Effector memory CD4-positive, alpha-beta T cell (primary cell): ENCODE measurements around the gene TEKT5.
"Not testable (repeated sequence)": the region's sequence is repeated elsewhere in the genome, so short reads cannot be mapped to it uniquely, and the experiment has no call there.

Experiments used
- DNase-seq, 3 donors: peaks; one replicate each; pipeline ENCODE4 v3.0.0-alpha.2; 2020
- H3K27ac ChIP-seq: 2 replicates; pipeline ENCODE4 v1.7.0; 2013; ENCODE audit warnings: mild to moderate bottlenecking, low read length, moderate library complexity; ENCODE audit not compliant: insufficient read depth, poor library complexity, severe bottlenecking
- H3K27me3 ChIP-seq: replicated peaks from 2 replicates; pipeline ENCODE4 v1.7.0; 2013; ENCODE audit warnings: mild to moderate bottlenecking, low read length; ENCODE audit not compliant: insufficient read depth, control insufficient read depth, poor library complexity, severe bottlenecking
- H3K36me3 ChIP-seq: 2 replicates; pipeline ENCODE4 v1.7.0; 2013; ENCODE audit warnings: mild to moderate bottlenecking, low read length, moderate library complexity; ENCODE audit not compliant: control insufficient read depth, insufficient read depth
- H3K4me1 ChIP-seq: 2 replicates; pipeline ENCODE4 v1.7.0; 2013; ENCODE audit warnings: low read length, mild to moderate bottlenecking; ENCODE audit not compliant: control insufficient read depth, insufficient read depth, poor library complexity, severe bottlenecking
- H3K4me3 ChIP-seq: 2 replicates; pipeline ENCODE4 v1.7.0; 2013; ENCODE audit warnings: low read length, low read depth, mild to moderate bottlenecking; ENCODE audit not compliant: insufficient read depth, poor library complexity, severe bottlenecking
- H3K9me3 ChIP-seq: 2 replicates; pipeline ENCODE4 v1.7.0; 2013; ENCODE audit warnings: mild to moderate bottlenecking, low read length, moderate library complexity; ENCODE audit not compliant: control insufficient read depth

TEKT5 gene

DNA sequence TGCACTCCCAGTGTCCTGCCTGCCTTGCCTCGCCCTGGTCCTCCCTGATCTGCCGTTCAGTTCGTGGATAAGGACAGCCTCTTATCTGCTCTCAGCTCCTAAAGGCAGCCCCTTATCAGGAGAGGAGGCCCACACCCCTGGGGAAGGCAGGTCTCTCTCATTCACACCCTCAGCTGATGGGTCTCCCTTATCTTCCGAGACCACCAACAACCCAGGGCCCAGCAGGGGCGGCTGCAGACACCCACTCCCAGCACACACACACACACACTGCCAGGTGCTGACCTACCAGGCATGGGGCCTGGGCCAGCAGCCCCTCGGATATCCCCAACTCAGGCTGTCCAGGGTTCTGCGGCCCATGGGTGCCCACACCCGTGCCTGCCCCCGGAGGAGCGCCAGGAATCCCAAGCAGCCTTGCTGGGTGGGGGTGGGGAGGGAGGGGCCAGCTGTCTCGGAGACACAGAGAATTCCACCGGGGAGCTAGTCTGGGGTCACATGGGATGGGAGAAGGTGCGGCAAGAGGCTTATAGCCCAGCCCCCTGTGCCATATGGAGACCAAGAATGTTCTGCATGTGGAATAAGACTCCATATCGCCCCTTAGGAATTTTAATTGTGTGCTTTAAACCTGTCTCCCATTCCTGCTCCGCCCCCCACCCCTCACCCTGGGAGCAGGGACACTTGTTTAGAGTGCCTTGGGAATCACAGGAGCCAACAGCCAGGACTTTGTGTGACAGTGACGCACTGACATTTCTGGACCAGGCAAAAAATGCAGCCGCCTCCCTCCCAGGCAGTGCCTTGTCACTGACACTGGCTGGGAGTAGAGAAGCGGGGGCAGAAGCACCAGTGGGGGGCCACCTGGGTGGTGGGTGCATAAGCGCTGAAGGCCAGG lies 72.5 kb downstream of the TEKT5 start:
- Histone ChIP-seq H3K27ac (no peak overlapping the region), H3K9me3 (no peaks in the 10 kb centered on the region), H3K27me3 (no peaks in the 10 kb centered on the region), H3K4me3 (no peak overlapping the region), H3K36me3 (no peaks in the 10 kb centered on the region), H3K4me1 (no peaks in the 10 kb centered on the region)
- no peak for DNase-seq

DNA sequence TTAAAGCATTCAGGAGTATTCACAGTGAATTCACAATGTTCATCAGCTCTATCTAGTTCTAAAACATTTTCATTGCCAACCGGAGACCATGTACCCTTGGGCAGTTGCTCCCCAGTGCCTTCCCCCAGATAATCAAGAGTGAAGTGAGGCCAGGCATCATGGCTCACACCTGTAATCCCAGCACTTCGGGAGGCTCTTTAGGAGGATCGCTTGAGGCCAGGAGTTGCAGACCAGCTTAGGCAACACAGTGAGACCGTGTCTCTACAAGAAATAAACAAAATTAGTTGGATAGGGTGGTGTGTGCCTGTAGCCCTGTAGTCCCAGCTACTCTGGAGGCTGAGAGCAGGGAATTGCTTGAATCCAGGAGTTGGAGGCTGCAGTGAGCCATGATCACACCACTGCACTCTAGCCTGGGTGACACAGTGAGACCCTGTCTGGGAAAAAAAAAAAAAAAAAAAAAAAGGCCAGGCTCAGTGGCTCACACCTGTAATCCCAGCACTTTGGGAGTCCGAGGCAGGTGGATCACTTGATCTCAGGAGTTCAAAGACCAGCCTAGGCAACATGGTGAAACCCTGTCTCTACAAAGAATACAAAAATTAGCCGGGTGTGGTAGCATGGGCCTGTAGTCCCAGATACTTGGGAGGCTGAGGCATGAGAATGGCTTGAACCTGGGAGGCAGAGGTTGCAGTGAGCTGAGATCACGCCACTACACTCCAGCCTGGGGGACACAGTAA lies 73.3 kb downstream of the TEKT5 start:
- DNase-seq, H3K4me3 ChIP-seq, H3K27me3 ChIP-seq, H3K9me3 ChIP-seq, H3K36me3 ChIP-seq, H3K4me1 ChIP-seq, H3K27ac ChIP-seq: not testable (repeated sequence)

- Histone ChIP-seq H3K4me3 (no peak overlapping the region), H3K9me3 (no peaks in the 10 kb centered on the region), H3K36me3 (no peaks in the 10 kb centered on the region), H3K4me1 (no peaks in the 10 kb centered on the region), H3K27me3 (no peaks in the 10 kb centered on the region), H3K27ac (no peak overlapping the region)
- DNase-seq, result no peak
Observed at GRCh38 chr16:10620120-10620519, 74.6 kb downstream of the TEKT5 start.

GRCh38 chr16:10619271-10619849 lies 75.4 kb downstream of the TEKT5 start:
- Histone ChIP-seq H3K27ac (no peak overlapping the region), H3K4me1 (no peaks in the 10 kb centered on the region), H3K27me3 (no peaks in the 10 kb centered on the region), H3K4me3 (no peak overlapping the region), H3K9me3 (no peaks in the 10 kb centered on the region), H3K36me3 (no peaks in the 10 kb centered on the region)
- no peak for DNase-seq

- no peak for DNase-seq
- Histone ChIP-seq H3K9me3 (no peaks in the 10 kb centered on the region), H3K27ac (no peak overlapping the region), H3K4me1 (no peaks in the 10 kb centered on the region), H3K27me3 (no peaks in the 10 kb centered on the region), H3K36me3 (no peaks in the 10 kb centered on the region), H3K4me3 (no peak overlapping the region)
Observed at GRCh38 chr16:10618710-10619209, 76.0 kb downstream of the TEKT5 start.

- Histone ChIP-seq H3K4me3 (no peak overlapping the region), H3K27me3 (no peaks in the 10 kb centered on the region), H3K9me3 (no peaks in the 10 kb centered on the region), H3K4me1 (no peaks in the 10 kb centered on the region), H3K27ac (no peak overlapping the region), H3K36me3 (no peaks in the 10 kb centered on the region)
- no peak for DNase-seq
Observed at GRCh38 chr16:10617662-10618420, 76.9 kb downstream of the TEKT5 start.

DNA sequence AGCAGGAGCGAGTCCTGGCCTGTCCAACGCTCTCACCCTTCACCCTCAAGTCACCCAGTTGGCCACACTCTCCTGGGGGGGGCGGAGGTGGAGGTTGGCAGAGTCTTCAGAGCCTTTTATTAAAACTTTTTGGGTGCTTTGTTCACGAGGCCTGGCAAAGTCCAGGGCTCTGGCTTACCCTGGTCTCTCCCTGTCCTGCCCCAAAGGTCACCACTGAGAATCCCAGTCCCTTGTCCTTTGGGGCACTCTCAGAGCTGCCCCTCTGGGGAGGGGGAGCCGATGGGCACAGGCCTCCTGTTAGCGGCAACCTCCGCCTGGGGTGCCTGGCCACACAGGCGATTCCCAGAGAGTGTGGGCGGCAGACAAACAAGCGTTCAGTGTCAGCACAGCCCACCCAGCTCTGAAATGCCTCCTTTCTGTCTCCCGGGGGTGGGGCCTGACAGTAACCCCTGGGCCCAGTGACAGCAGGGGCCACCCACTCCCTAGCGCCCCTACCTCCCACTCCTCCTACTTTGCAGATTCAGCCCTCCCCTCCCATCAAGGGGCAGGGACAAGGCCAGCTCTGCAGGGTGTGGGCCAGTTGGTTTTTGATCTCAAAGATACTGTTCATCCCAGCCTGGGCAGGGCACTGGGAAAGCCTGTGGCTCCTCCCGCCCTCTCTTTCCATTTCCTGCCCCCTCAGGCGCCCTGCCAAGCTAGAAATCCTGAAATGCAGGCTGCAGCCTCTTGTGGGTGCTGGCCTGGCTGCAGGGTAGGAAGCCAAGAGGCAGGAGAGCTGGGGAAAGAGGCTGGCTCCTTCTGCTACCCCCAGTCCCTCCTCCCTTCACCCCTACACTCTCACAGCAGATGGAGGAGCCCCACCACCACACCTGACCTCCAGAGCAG lies 77.7 kb downstream of the TEKT5 start:
- no peak for DNase-seq
- no peaks in the 10 kb centered on the region for H3K36me3 ChIP-seq
- H3K27ac ChIP-seq, result no peak overlapping the region
- H3K4me1 ChIP-seq, result no peaks in the 10 kb centered on the region
- no peaks in the 10 kb centered on the region for H3K27me3 ChIP-seq
- H3K4me3 ChIP-seq, result no peak overlapping the region
- H3K9me3 ChIP-seq, result no peaks in the 10 kb centered on the region

- no peaks in the 10 kb centered on the region for H3K9me3 ChIP-seq
- H3K27me3 ChIP-seq, result no peaks in the 10 kb centered on the region
- H3K36me3 ChIP-seq, result no peaks in the 10 kb centered on the region
- no peaks in the 10 kb centered on the region for H3K4me1 ChIP-seq
- H3K4me3 ChIP-seq, result no peak overlapping the region
- H3K27ac ChIP-seq, result no peak overlapping the region
- no peak for DNase-seq
Observed at GRCh38 chr16:10616419-10616755, 78.3 kb downstream of the TEKT5 start.

- no peak overlapping the region for H3K4me3 ChIP-seq
- H3K27me3 ChIP-seq, result no peaks in the 10 kb centered on the region
- H3K4me1 ChIP-seq, result no peaks in the 10 kb centered on the region
- no peak for DNase-seq
- H3K36me3 ChIP-seq, result no peaks in the 10 kb centered on the region
- H3K9me3 ChIP-seq, result no peaks in the 10 kb centered on the region
- H3K27ac ChIP-seq, result no peak overlapping the region
Observed at GRCh38 chr16:10614685-10615084, 80.0 kb downstream of the TEKT5 start.
